Activated CD8-positive, alpha-beta T cell treated with anti-CD3 and anti-CD28 coated beads, Interleukin-2, amount 10 ng/mL, durations not matched to agents 7 days and 5 days (primary cell): ENCODE results near the gene DPH2. TPM values are rescaled to one million over a fixed set of nuclear protein-coding genes. Genes with fewer than 3 reads are reported as not detected.

Experiments used
- ATAC-seq: fragments of 150-1000 bp; cut with Tn5 transposase; one replicate; pipeline ENCODE4 v1.10.0; 2021; ENCODE audit warnings: moderate library complexity
- CTCF ChIA-PET: fragments of 350-600 bp; sonication (Branson Sonifier 250); formaldehyde crosslinking; loops from one replicate; lab custom pipeline; 2021; ENCODE audit warnings: antibody characterized with exemption; lab: Charles Lee
- POLR2A ChIA-PET: fragments of 350-600 bp; sonication (Branson Sonifier 250); formaldehyde crosslinking; loops from one replicate; lab custom pipeline; 2021; ENCODE audit warnings: antibody characterized with exemption; lab: Charles Lee
- DNase-seq: peaks from one replicate; pipeline ENCODE4 v3.0.0-alpha.2; 2020
- H3K27ac Mint-ChIP-seq: one replicate; pipeline ENCODE4 v1.8.0; 2021; ENCODE audit warnings: mild to moderate bottlenecking, mixed read lengths
- H3K27me3 Mint-ChIP-seq: one replicate; pipeline ENCODE4 v1.8.0; 2021; ENCODE audit warnings: low read depth, mixed read lengths
- H3K36me3 Mint-ChIP-seq: one replicate; pipeline ENCODE4 v1.8.0; 2021; ENCODE audit warnings: low read depth, mixed read lengths
- H3K4me1 Mint-ChIP-seq: one replicate; pipeline ENCODE4 v1.8.0; 2021; ENCODE audit warnings: low read depth, mixed read lengths
- H3K4me3 Mint-ChIP-seq: one replicate; pipeline ENCODE4 v1.8.0; 2021; ENCODE audit warnings: mild to moderate bottlenecking, mixed read lengths
- H3K9me3 Mint-ChIP-seq: one replicate; pipeline ENCODE4 v1.8.0; 2022; ENCODE audit warnings: mixed read lengths; ENCODE audit not compliant: insufficient read depth
- total RNA-seq, 2 experiments: library from RNA; stranded (reverse); gene quantifications; one replicate each; pipeline ENCODE4 v1.2.3, GENCODE V29; 2021

The DPH2 gene
- total RNA-seq, 2 experiments from 2014 or later = 32.4 to 32.9 TPM

DNA sequence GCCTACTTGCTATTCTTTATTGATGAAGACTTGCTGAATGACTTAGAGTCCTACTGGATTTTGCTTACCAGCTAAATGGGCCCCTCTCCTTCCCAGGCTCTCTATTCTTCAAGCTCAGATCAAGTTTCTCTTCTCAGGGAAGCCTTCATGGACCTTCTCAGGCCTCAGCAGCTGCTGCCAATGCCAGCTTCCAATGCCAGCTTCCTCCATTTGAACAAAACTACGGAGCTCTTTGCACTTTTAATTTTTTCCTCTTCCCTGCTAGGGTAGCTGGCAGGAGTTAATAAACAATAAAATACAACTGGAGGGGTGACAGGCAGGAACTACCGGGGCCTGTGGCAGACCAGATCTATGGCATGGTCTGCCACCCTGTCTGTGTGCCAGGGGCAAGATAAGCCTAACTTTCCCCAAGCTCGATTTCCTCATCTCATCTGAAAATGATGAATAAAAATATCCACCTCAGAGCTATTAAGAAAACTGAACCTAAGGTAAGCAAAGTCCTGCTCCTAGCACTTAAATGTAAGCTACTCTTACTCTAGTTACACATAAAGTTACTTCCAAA, 24.1 kb upstream of the DPH2 start:
- no peaks in the 10 kb centered on the region for H3K9me3 Mint-ChIP-seq
- peak overlapping the region; percentile 94 for H3K27ac Mint-ChIP-seq
- H3K4me3 Mint-ChIP-seq = peak overlapping the region; percentile 82
- H3K27me3 Mint-ChIP-seq = no peaks in the 10 kb centered on the region
- H3K36me3 Mint-ChIP-seq = peaks cover 6% of the 10 kb centered on the region
- peaks cover 34% of the 10 kb centered on the region for H3K4me1 Mint-ChIP-seq
- POLR2A ChIA-PET = interaction anchor here (1.3 to 1.9 kb wide), 2 partner anchors 24 to 182 kb away, joined by 5 to 6 read pairs; partner anchors contain the start of gene DPH2
- ATAC-seq (no peak), DNase-seq (no peak)
- CTCF ChIA-PET = interaction anchor here (0.6 to 10.1 kb wide), 24 partner anchors 10 to 492 kb away, joined by 3 to 148 read pairs (median 4); partner anchors contain the start of genes ARTN, ATP6V0B, DPH2 and HYI

DNA sequence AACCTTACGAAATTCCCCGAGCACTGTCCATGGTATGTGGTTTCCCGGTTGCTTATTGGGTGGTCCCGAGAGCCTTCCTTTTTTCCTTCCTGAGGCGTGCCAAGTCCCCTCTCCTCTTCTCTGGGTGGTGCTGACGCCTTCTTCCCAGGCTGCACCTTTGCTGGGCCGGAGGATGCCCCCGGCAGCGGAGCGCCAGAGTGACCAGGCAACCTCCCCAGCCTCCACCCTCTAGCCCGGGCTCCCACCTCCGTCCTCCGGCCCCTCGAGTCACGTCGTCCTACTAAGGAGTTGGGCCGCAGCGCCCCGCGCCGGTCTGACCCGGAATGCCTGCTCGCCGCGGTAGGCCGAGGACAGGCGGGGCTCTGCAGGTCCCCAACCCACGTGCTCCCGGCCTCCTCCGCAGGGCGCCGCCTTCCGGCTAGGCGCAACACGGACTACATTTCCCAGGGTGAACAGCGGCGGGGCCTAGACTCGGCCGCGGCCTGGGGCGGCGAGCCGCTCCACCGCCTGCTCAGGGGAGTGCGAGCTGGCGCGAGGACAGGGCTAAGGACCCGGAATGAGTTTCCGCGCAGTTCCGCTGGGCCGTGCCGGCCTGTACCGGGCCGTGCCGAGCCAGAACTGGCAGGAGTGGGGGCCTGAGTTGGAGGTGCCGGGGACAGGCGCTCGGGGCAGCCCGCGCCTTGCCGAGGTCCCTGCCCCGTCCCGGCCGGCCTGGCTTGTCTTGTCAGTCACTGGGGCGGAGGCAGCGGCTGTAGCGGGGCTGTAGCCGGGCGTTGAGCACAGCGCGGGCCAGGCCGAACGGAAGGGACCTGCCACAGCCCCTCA, 23.4 kb upstream of the DPH2 start, which contains the start of gene IPO13:
Gene IPO13, plus strand, starts transcription at position 715 of the 825 bp plus-strand sequence. CDS start 651 bp downstream, outside the sequence.
- H3K27me3 Mint-ChIP-seq = no peaks in the 10 kb centered on the region
- ChIA-PET CTCF (interaction anchor here (0.6 to 10.1 kb wide), 27 partner anchors 9 to 492 kb away, joined by 3 to 148 read pairs (median 4); partner anchors contain the start of genes ARTN, ATP6V0B, DPH2 and HYI), POLR2A (interaction anchor here (1.1 to 1.9 kb wide), 6 partner anchors 10 to 296 kb away, joined by 3 to 6 read pairs (median 5); partner anchors contain the start of genes ATP6V0B, DPH2 and KDM4A)
- ATAC-seq (peak; percentile 97), DNase-seq (peak; percentile 97)
- H3K4me1 Mint-ChIP-seq = peaks cover 34% of the 10 kb centered on the region
- no peaks in the 10 kb centered on the region for H3K9me3 Mint-ChIP-seq
- peaks cover 6% of the 10 kb centered on the region for H3K36me3 Mint-ChIP-seq
- peak within 1 kb of the TSS; percentile 82 for H3K4me3 Mint-ChIP-seq
- H3K27ac Mint-ChIP-seq = peak within 1 kb of the TSS; percentile 94

DNA sequence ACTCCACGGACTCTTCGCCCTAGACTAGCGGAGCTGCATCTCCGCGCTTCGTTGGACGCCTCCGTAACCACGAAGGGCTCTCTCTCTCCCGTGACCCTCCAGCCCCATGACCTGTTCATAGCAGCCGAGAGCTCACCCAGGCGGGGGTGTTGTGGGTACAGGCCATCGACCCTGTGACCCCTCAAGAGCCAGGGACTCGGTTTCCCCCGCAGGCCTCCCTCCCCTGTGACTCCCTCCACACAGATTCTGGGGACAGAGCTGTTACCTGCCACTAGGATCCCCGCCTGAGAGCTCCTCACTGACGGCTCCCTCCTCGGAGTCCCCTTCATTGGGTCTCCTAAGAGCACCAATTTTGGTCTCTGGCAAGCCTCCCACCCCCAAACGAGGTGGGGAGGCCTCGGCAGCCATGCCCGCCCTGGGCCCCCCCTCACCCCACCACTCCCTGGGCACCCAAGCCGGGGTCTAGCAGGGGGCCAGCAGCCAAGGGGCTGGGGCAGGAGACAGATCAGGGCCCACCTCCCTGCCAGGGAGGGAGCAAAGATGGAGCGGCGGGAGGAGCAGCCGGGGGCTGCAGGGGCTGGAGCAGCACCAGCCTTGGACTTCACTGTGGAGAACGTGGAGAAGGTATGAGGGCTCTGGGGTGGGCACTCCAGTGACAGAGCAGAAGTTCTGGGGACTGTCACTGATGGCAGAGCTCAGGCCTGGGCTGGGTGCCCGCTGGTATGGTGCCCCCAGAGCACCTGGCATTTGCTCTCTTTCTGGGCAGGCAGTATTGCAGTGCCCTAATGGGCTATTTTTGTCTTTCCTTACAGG, 22.5 kb upstream of the DPH2 start:
- ATAC-seq (peak; percentile 18), DNase-seq (no peak)
- Mint-ChIP-seq H3K9me3 (no peaks in the 10 kb centered on the region), H3K36me3 (peaks cover 6% of the 10 kb centered on the region), H3K4me3 (peak overlapping the region; percentile 82), H3K27ac (peak overlapping the region; percentile 94), H3K27me3 (no peaks in the 10 kb centered on the region), H3K4me1 (peaks cover 34% of the 10 kb centered on the region)
- ChIA-PET POLR2A (interaction anchor here (1.1 to 1.9 kb wide), 5 partner anchors 10 to 297 kb away, joined by 3 to 6 read pairs (median 5); partner anchors contain the start of genes ATP6V0B, DPH2 and KDM4A), CTCF (interaction anchor here (0.7 to 10.1 kb wide), 11 partner anchors 9 to 493 kb away, joined by 3 to 148 read pairs (median 5); partner anchors contain the start of genes ARTN and HYI)

DNA sequence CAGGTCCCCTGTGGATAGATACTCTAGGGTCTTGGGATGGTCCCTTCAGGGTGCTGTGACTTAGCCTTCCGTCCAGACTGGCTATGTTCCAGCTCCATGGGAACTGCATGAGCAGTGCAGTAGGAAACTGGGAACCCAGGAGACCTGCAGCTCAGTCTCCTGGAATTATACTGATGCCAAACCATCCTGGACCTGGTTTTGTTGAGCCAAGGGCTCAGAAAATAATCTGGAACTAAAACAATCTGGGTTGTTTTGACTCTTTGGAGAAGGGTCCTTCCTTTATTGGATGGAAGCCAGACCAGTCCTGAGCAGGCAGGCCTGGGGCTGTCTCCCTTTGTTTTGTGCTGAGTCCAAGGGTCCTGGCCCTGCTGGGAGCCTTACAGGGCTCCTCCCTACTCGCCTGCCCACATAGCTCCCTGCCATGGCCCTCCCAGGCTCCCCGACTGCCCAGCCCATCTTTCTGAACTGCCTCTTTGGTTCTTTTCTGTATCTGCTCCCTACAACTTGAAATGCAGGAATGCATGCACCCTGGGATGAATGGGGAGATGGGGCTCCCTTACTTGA, 21.9 kb upstream of the DPH2 start:
- DNase-seq = no peak
- Mint-ChIP-seq H3K36me3 (peaks cover 6% of the 10 kb centered on the region), H3K27ac (peak overlapping the region; percentile 94), H3K4me3 (peak overlapping the region; percentile 82), H3K27me3 (no peaks in the 10 kb centered on the region), H3K4me1 (peaks cover 34% of the 10 kb centered on the region), H3K9me3 (no peaks in the 10 kb centered on the region)
- ChIA-PET CTCF (interaction anchor here (1.3 to 10.1 kb wide), 3 partner anchors 11 to 184 kb away, joined by 4 to 148 read pairs (median 5); partner anchors contain the start of gene ARTN), POLR2A (interaction anchor here (1.5 kb wide), 1 partner anchor 27 kb away, joined by 5 read pairs; the partner anchor contains the start of gene ATP6V0B)
- ATAC-seq = no peak

- H3K27ac Mint-ChIP-seq = no peak overlapping the region
- H3K4me1 Mint-ChIP-seq = peaks cover 31% of the 10 kb centered on the region
- no peak overlapping the region for H3K4me3 Mint-ChIP-seq
- ATAC-seq (no peak), DNase-seq (no peak)
- no peaks in the 10 kb centered on the region for H3K9me3 Mint-ChIP-seq
- CTCF ChIA-PET = interaction anchor here (0.8 to 10.1 kb wide), 4 partner anchors 14 to 298 kb away, joined by 3 to 148 read pairs (median 6); partner anchors contain the start of genes ARTN and DPH2
- POLR2A ChIA-PET = interaction anchor here (0.6 kb wide), 1 partner anchor 24 kb away, joined by 3 read pairs; no protein-coding TSS in a partner anchor
- no peaks in the 10 kb centered on the region for H3K27me3 Mint-ChIP-seq
- H3K36me3 Mint-ChIP-seq = peaks cover 6% of the 10 kb centered on the region
Measured at GRCh38 chr1:43949678-43950077, 20.1 kb upstream of the DPH2 start.

- Mint-ChIP-seq H3K9me3 (no peaks in the 10 kb centered on the region), H3K27me3 (no peaks in the 10 kb centered on the region), H3K4me3 (no peak overlapping the region), H3K36me3 (peaks cover 6% of the 10 kb centered on the region), H3K27ac (no peak overlapping the region), H3K4me1 (peaks cover 16% of the 10 kb centered on the region)
- CTCF ChIA-PET = interaction anchor here (2.4 to 10.1 kb wide), 2 partner anchors 16 to 188 kb away, joined by 8 to 148 read pairs; partner anchors contain the start of gene ARTN
- POLR2A ChIA-PET = interaction anchor here (0.7 kb wide), 1 partner anchor 216 kb away, joined by 3 read pairs; no protein-coding TSS in a partner anchor
- ATAC-seq (no peak), DNase-seq (no peak)
Measured at GRCh38 chr1:43951021-43951985, 18.5 kb upstream of the DPH2 start.

DNA sequence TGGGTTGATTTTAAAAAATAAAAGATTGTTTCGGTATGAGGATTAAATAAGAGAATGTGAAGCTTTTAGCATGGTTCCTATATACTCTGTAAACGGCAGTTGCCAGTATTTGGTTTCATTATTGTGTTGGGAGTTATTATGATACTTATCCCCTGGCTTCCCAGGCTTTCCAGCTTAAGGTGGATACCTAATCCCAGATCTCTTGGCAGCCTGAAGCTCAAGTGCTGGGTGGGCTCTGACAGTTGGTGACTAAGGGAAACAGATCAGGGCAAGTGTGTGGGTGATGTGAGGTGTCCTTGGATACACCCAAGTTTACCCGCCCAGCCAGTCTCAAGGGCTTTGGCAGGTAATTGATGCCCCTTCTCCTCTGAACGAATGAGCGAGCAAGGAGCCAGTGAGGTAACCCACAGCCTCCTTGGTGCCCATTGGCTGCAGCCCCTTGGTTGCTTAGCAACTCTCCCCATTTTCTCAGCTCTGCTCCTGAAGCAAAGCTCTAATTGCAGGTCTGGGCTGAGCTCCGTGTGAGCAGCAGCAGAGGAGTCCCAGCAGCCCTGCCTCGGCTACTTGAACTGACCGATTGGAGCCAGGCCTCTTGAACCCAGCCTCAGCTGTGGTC, 17.0 kb upstream of the DPH2 start:
- CTCF ChIA-PET = interaction anchor here (0.7 to 1.9 kb wide), 4 partner anchors 13 to 20 kb away, joined by 3 to 6 read pairs (median 4); partner anchors contain the start of gene ARTN

GRCh38 chr1:43953361-43953760, 16.4 kb upstream of the DPH2 start:
- peaks cover 9% of the 10 kb centered on the region for H3K36me3 Mint-ChIP-seq
- CTCF ChIA-PET = interaction anchor here (0.9 to 1.9 kb wide), 3 partner anchors 14 to 20 kb away, joined by 3 to 6 read pairs (median 3); partner anchors contain the start of gene ARTN
- peaks cover 7% of the 10 kb centered on the region for H3K4me1 Mint-ChIP-seq
- POLR2A ChIA-PET = no interaction called here
- DNase-seq (no peak), ATAC-seq (no peak)
- H3K4me3 Mint-ChIP-seq = no peak overlapping the region
- H3K9me3 Mint-ChIP-seq = no peaks in the 10 kb centered on the region
- H3K27ac Mint-ChIP-seq = no peak overlapping the region
- no peaks in the 10 kb centered on the region for H3K27me3 Mint-ChIP-seq

More for the DNA sequence above, 17.0 kb upstream of the DPH2 start:
- H3K36me3 Mint-ChIP-seq = peaks cover 9% of the 10 kb centered on the region
- POLR2A ChIA-PET = no interaction called here
- no peak for ATAC-seq
- no peaks in the 10 kb centered on the region for H3K9me3 Mint-ChIP-seq
- DNase-seq = no peak
- H3K4me3 Mint-ChIP-seq = no peak overlapping the region
- H3K27me3 Mint-ChIP-seq = no peaks in the 10 kb centered on the region
- H3K4me1 Mint-ChIP-seq = peaks cover 11% of the 10 kb centered on the region
- no peak overlapping the region for H3K27ac Mint-ChIP-seq

- H3K4me3 Mint-ChIP-seq = no peak overlapping the region
- no peak overlapping the region for H3K27ac Mint-ChIP-seq
- ChIA-PET POLR2A (no interaction called here), CTCF (interaction anchor here (0.9 to 1.9 kb wide), 3 partner anchors 13 to 21 kb away, joined by 3 to 6 read pairs (median 3); partner anchors contain the start of gene ARTN)
- H3K27me3 Mint-ChIP-seq = no peaks in the 10 kb centered on the region
- ATAC-seq (no peak), DNase-seq (no peak)
- H3K9me3 Mint-ChIP-seq = no peaks in the 10 kb centered on the region
- H3K4me1 Mint-ChIP-seq = no peaks in the 10 kb centered on the region
- H3K36me3 Mint-ChIP-seq = peaks cover 12% of the 10 kb centered on the region
Measured at GRCh38 chr1:43954036-43954435, 15.8 kb upstream of the DPH2 start.
